LNCAP (cell line): ENCODE data around the gene GLI2.

Experiments
- CTCF ChIP-seq: fragments of 450-650 bp; IDR thresholded peaks from 2 replicates; pipeline ENCODE4 v1.5.1; 2017; ENCODE audit warnings: mild to moderate bottlenecking

Gene GLI2

GRCh38 chr2:120771111-120771780 lies 35.6 kb downstream of the GLI2 start:
- no peak for TF ChIP-seq CTCF

- no peak for TF ChIP-seq CTCF
Measured at GRCh38 chr2:120771781-120772208, 36.1 kb downstream of the GLI2 start.

GRCh38 chr2:120772261-120772660 lies 36.6 kb downstream of the GLI2 start:
- TF ChIP-seq CTCF: no peak

GRCh38 chr2:120773186-120773800 lies 37.6 kb downstream of the GLI2 start:
- no peak for TF ChIP-seq CTCF

DNA sequence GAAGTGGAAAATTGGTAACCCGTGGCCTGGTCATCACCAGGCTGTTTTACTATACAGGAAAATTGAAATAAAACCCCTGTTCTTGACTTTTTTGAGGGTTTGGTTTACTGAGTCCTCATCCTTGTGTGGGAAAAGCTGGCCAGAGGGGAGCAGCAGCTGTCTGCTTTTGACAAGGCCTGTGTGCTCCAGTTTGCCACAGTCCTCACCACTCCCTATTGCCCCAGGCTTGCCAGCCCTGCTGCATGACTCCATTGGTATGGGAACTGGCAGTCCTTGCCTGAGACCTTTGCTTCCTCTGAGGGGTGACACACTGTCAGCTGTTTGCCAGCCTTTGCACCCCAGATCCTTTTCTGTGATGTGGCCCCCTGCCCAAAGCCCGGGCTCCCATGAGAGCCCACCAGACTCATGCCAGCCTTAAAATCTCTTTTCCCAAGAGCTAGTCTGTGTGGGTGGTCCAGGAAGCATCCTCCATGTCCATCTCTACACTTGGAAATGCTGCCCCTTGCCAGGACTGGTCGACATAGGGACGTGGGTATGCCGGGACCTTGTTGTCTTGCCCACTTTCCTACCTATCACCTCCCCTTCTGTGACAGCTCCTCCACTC lies 39.0 kb downstream of the GLI2 start:
- TF ChIP-seq CTCF: no peak

GRCh38 chr2:120775194-120775593 lies 39.5 kb downstream of the GLI2 start:
- no peak for TF ChIP-seq CTCF

GRCh38 chr2:120775801-120776589 lies 40.3 kb downstream of the GLI2 start:
- no peak for TF ChIP-seq CTCF
